ENCODE results near the gene NBPF12.
"Not testable (repeated sequence)": the region's sequence is repeated elsewhere in the genome, so short reads cannot be mapped to it uniquely, and the experiment has no call there.

DNA sequence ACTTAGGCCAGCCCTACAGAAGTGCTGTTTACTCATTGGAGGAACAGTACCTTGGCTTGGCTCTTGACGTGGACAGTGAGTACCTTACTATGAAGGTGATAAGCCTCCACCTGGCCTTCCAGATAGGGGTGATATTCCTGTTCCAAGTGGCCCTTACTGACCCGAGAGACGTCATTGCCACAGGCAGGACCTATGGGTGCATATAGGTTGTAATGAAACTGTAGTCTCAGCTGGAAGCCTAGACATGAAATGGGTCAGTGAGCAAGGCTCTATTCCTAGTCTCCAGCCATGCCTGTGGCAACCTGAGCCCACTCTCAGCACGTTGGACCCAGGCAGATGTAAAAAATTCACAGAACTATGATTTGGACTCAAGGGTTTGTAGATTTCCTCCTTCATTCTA, 48.3 kb downstream of the NBPF12 start:
- not testable (repeated sequence) for TF ChIP-seq CTCF (IDR thresholded peaks at IDR 0.05; ENCODE audit: poor library complexity); EZH2phosphoT487 (IDR thresholded peaks at IDR 0.05; ENCODE audit: low read depth, severe bottlenecking, unreplicated experiment); EZH2 (IDR thresholded peaks at IDR 0.05; ENCODE audit: borderline replicate concordance)
